HepG2 (cell line): ENCODE results near the gene SSBP4. TPM values are rescaled to one million over a fixed set of nuclear protein-coding genes. Genes with fewer than 3 reads are reported as not detected.

Source experiments
- ATAC-seq: fragments of 200-7000 bp; cut with Tn5 transposase; 3 replicates; pipeline ENCODE4 v1.9.1; 2020; ENCODE audit warnings: mild to moderate bottlenecking, moderate library complexity
- BruUV-seq: library from RNA; stranded (reverse); fragments of 400-500 nt; replicated peaks from 2 replicates; lab custom pipeline; 2021; lab: Mats Ljungman, UMichigan
- CTCF ChIA-PET: fragments of 300-600 bp; formaldehyde crosslinking; extraction: SDS; loops from one replicate; lab custom pipeline; 2021; ENCODE audit warnings: low total read pairs, inconsistent platforms, low intra/inter-chr PET ratio; lab: Yijun Ruan, JAX
- POLR2A ChIA-PET: fragments of 350-600 bp; sonication (Branson Sonifier 250); formaldehyde crosslinking; loops from one replicate; lab custom pipeline; 2020; ENCODE audit warnings: antibody characterized with exemption, inconsistent platforms; lab: Yijun Ruan, JAX
- DNase-seq: peaks from one replicate; pipeline ENCODE4 v3.0.0-alpha.2; 2015; ENCODE audit warnings: low spot score
- FAIRE-seq: peaks from 3 replicates; lab custom pipeline; 2011; peaks lifted over from hg19 to GRCh38; lab: Jason Lieb, UNC
- H2AFZ ChIP-seq: one replicate; pipeline ENCODE4 v1.6.1; 2011; ENCODE audit warnings: low read length, inconsistent platforms
- H3K27ac ChIP-seq: fragments of 300-600 bp; 3 replicates; pipeline ENCODE4 v1.8.0; 2011; ENCODE audit warnings: mixed run types, mild to moderate bottlenecking, mixed read lengths, low read length, inconsistent platforms; ENCODE audit not compliant: insufficient read depth; ENCODE audit errors: extremely low read length
- H3K27me3 ChIP-seq, 2 experiments: fragments of 200-600 bp in 1 of 2; 2 replicates in 1 of 2; 3 replicates in 1 of 2; pipeline versions ENCODE4 v1.6.0 to v1.8.0; 2011; ENCODE audit warnings: low read length in 2 of 2, mild to moderate bottlenecking in 2 of 2, moderate library complexity in 2 of 2, inconsistent platforms in 1 of 2; ENCODE audit not compliant: insufficient read depth in 2 of 2, control insufficient read depth in 1 of 2
- H3K36me3 ChIP-seq, 2 experiments: fragments of 200-600 bp in 1 of 2; replicated peaks in 1 of 2; 2 replicates in 1 of 2; 3 replicates in 1 of 2; pipeline versions ENCODE4 v1.5.1 to v1.8.0; 2011; ENCODE audit warnings: low read length in 2 of 2, inconsistent platforms in 1 of 2; ENCODE audit not compliant: insufficient read depth in 2 of 2, control insufficient read depth in 1 of 2
- H3K4me1 ChIP-seq: 2 replicates; pipeline ENCODE4 v1.5.1; 2012; ENCODE audit warnings: low read length, inconsistent platforms; ENCODE audit not compliant: insufficient read depth
- H3K4me2 ChIP-seq: 2 replicates; pipeline ENCODE4 v1.6.0; 2011; ENCODE audit warnings: low read depth, low read length, inconsistent platforms
- H3K4me3 ChIP-seq, 3 experiments: fragments of 200-600 bp in 1 of 3; sonication (generic), shearing (Covaris generic) in 1 of 3; replicated peaks in 1 of 3; 2 replicates each; pipeline ENCODE4 v1.5.1; 2011 to 2016; ENCODE audit warnings: low read length in 3 of 3, inconsistent platforms in 2 of 3, low read depth in 2 of 3, mild to moderate bottlenecking in 2 of 3, control low read depth in 1 of 3, mixed read lengths in 1 of 3; ENCODE audit not compliant: insufficient read depth in 1 of 3
- H3K79me2 ChIP-seq: one replicate; pipeline ENCODE4 v1.6.1; 2011; ENCODE audit warnings: low read length, inconsistent platforms; ENCODE audit not compliant: insufficient read depth
- H3K9ac ChIP-seq: 2 replicates; pipeline ENCODE4 v1.6.0; 2011; ENCODE audit warnings: mild to moderate bottlenecking, low read depth, low read length, inconsistent platforms; ENCODE audit not compliant: insufficient read depth
- H3K9me3 ChIP-seq: 2 replicates; pipeline ENCODE4 v1.5.1; 2012; ENCODE audit warnings: mild to moderate bottlenecking, low read length
- H4K20me1 ChIP-seq: 2 replicates; pipeline ENCODE4 v1.6.0; 2011; ENCODE audit warnings: inconsistent platforms, mild to moderate bottlenecking, low read length, moderate library complexity; ENCODE audit not compliant: insufficient read depth
- LCORL ChIP-seq, 2 experiments: fragments of 450-650 bp in 1 of 2; sonication (generic) in 1 of 2; formaldehyde crosslinking in 1 of 2; IDR thresholded peaks; 2 replicates each; pipeline versions ENCODE4 v1.5.0 to v1.6.1; 2017 to 2020; ENCODE audit warnings: antibody characterized with exemption in 1 of 2, missing genetic modification reagents in 1 of 2
- RELA ChIP-seq: sonication (generic); formaldehyde crosslinking; IDR thresholded peaks from 2 replicates; pipeline ENCODE4 v1.4.0; 2020; ENCODE audit warnings: missing genetic modification reagents
- SCMH1 ChIP-seq: sonication (generic); formaldehyde crosslinking; IDR thresholded peaks from 2 replicates; pipeline ENCODE4 v1.9.0; 2021; ENCODE audit warnings: missing genetic modification reagents, mild to moderate bottlenecking, borderline replicate concordance
- ZNF747 ChIP-seq: sonication (generic); formaldehyde crosslinking; IDR thresholded peaks from 2 replicates; pipeline ENCODE4 v1.8.1; 2023; ENCODE audit warnings: missing genetic modification reagents, mild to moderate bottlenecking, borderline replicate concordance
- ZSCAN31 ChIP-seq: sonication (generic); formaldehyde crosslinking; IDR thresholded peaks from 2 replicates; pipeline ENCODE4 v1.5.0; 2020; ENCODE audit warnings: low read depth, mild to moderate bottlenecking, missing genetic modification reagents
- WGBS: methylation state at CpG from one replicate; pipeline ENCODE4 v1.1.6; 2017; ENCODE audit warnings: low lambda C conversion rate; 5-methylcytosine and 5-hydroxymethylcytosine counted together
- in situ Hi-C: cut with HindIII; loops from 2 replicates; pipeline ENCODE4 v1.10.0; 2017; ENCODE audit warnings: low pct_unique_long_range_greater_than_20kb; ENCODE audit not compliant: extremely low pct_ligation_motif_present
- intact Hi-C: fragments of 100-400 bp; cut with micrococcal nuclease; formaldehyde crosslinking; loops from one replicate; pipeline ENCODE4 v1.10.0; 2022; ENCODE audit not compliant: unreplicated experiment
- polyA plus RNA-seq, 8 experiments: library from polyadenylated mRNA; depleted of rRNA in 3 of 8; stranded (reverse) in 7 of 8; unstranded in 1 of 8; fragments of >200 nt; fragmentation: Illumina TruSeq in 4 of 8; extraction: Trizol in 4 of 8; gene quantifications; 2 replicates each; pipeline versions ENCODE4 v1.2.1 to v1.2.3, GENCODE V29; 2011 to 2016; ENCODE audit warnings: low read depth in 4 of 8, missing spikeins in 1 of 8, mixed read lengths in 1 of 8; ENCODE audit not compliant: insufficient read depth in 1 of 8
- total RNA-seq, 5 experiments: library from RNA; depleted of rRNA; stranded (reverse); fragments of >200 nt; fragmentation: Illumina TruSeq; extraction: Trizol; gene quantifications; 2 replicates each; pipeline ENCODE4 v1.2.3, GENCODE V29; 2016; ENCODE audit warnings: low read depth in 1 of 5
- TF ChIP-seq, protein P1 (sequence below): IDR thresholded peaks from 2 replicates; pipeline ENCODE4 v1.6.1; 2016; ENCODE audit warnings: low read depth, missing genetic modification reagents, missing compliant biosample characterization
- TF ChIP-seq, protein P2 (sequence below): sonication (generic); formaldehyde crosslinking; IDR thresholded peaks from 2 replicates; pipeline ENCODE4 v1.5.0; 2020; ENCODE audit warnings: mild to moderate bottlenecking, low read depth, missing genetic modification reagents, borderline replicate concordance
- TF ChIP-seq, protein P3 (sequence below): sonication (generic); formaldehyde crosslinking; IDR thresholded peaks from 2 replicates; pipeline ENCODE4 v1.5.1; 2020; ENCODE audit warnings: missing genetic modification reagents, mild to moderate bottlenecking, borderline replicate concordance
- TF ChIP-seq, protein P4 (sequence below): sonication (generic); formaldehyde crosslinking; IDR thresholded peaks from 2 replicates; pipeline ENCODE4 v1.8.1; 2023; ENCODE audit warnings: mild to moderate bottlenecking, missing genetic modification reagents

The SSBP4 gene
- total and polyA plus RNA-seq, 2 of the 13 experiments (the other 11 are each of a cell fraction or from before 2014, with no cell fraction given), result 20.8 to 39.5 TPM

DNA sequence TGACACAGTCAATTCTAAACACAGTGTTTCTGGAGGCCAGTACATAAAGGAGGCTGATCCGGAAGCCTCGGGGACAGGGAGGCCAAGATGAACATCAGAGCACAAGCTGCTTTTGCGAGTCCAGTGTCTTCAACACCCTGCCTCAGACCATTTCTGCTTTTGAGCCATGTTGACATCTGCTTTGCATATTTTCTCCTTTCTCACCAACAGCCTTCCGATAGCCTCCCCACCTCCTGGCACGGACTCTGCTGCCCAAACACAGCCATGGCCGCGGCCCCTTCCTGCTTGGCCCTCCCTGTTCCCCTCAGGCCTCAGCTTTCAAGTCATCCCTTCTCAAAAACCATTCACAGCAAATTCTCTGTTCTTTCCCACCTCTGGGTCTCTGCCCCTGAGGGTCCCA is 25.4 kb upstream of the SSBP4 start:
- no TSS peak for BruUV-seq
- H3K79me2 ChIP-seq, result no peaks in the 10 kb centered on the region
- H2AFZ ChIP-seq, result no peak overlapping the region
- H3K36me3 ChIP-seq, result peaks cover under 1 to 2% of the 10 kb centered on the region in 2 experiments; a peak in 3 of 5 replicates
- peaks cover 0 to 17% of the 10 kb centered on the region in 2 experiments; a peak in 4 of 5 replicates for H3K27me3 ChIP-seq
- FAIRE-seq, result no peak
- no peak overlapping the region for H3K27ac ChIP-seq
- peaks cover 17% of the 10 kb centered on the region for H4K20me1 ChIP-seq
- CTCF ChIA-PET, result no interaction called here
- no peak for DNase-seq
- intact Hi-C loops (no loop called here), in situ Hi-C loops (no loop called here)
- WGBS, result 68% methylated on average over 7 of the region's 7 CpGs
- POLR2A ChIA-PET, result no interaction called here
- no peak overlapping the region for H3K4me3 ChIP-seq
- H3K9ac ChIP-seq, result no peak overlapping the region
- no peak for ATAC-seq
- H3K9me3 ChIP-seq, result no peaks in the 10 kb centered on the region
- no peak overlapping the region for H3K4me2 ChIP-seq
- H3K4me1 ChIP-seq, result peaks cover 47% of the 10 kb centered on the region
- TF ChIP-seq SCMH1 (no peak), LCORL (IDR thresholded peaks at IDR 0.05) (no peak), LCORL (CRISPR knock-in tag; IDR thresholded peaks at IDR 0.05) (no peak), ZNF747 (CRISPR knock-in tag) (no peak), RELA (CRISPR knock-in tag) (no peak), ZSCAN31 (CRISPR knock-in tag) (no peak)
- TF ChIP-seq, protein P1, sequence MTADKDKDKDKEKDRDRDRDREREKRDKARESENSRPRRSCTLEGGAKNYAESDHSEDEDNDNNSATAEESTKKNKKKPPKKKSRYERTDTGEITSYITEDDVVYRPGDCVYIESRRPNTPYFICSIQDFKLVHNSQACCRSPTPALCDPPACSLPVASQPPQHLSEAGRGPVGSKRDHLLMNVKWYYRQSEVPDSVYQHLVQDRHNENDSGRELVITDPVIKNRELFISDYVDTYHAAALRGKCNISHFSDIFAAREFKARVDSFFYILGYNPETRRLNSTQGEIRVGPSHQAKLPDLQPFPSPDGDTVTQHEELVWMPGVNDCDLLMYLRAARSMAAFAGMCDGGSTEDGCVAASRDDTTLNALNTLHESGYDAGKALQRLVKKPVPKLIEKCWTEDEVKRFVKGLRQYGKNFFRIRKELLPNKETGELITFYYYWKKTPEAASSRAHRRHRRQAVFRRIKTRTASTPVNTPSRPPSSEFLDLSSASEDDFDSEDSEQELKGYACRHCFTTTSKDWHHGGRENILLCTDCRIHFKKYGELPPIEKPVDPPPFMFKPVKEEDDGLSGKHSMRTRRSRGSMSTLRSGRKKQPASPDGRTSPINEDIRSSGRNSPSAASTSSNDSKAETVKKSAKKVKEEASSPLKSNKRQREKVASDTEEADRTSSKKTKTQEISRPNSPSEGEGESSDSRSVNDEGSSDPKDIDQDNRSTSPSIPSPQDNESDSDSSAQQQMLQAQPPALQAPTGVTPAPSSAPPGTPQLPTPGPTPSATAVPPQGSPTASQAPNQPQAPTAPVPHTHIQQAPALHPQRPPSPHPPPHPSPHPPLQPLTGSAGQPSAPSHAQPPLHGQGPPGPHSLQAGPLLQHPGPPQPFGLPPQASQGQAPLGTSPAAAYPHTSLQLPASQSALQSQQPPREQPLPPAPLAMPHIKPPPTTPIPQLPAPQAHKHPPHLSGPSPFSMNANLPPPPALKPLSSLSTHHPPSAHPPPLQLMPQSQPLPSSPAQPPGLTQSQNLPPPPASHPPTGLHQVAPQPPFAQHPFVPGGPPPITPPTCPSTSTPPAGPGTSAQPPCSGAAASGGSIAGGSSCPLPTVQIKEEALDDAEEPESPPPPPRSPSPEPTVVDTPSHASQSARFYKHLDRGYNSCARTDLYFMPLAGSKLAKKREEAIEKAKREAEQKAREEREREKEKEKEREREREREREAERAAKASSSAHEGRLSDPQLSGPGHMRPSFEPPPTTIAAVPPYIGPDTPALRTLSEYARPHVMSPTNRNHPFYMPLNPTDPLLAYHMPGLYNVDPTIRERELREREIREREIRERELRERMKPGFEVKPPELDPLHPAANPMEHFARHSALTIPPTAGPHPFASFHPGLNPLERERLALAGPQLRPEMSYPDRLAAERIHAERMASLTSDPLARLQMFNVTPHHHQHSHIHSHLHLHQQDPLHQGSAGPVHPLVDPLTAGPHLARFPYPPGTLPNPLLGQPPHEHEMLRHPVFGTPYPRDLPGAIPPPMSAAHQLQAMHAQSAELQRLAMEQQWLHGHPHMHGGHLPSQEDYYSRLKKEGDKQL, result no peak
- TF ChIP-seq, protein P2, sequence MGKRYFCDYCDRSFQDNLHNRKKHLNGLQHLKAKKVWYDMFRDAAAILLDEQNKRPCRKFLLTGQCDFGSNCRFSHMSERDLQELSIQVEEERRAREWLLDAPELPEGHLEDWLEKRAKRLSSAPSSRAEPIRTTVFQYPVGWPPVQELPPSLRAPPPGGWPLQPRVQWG (CRISPR knock-in tag), result no peak
- TF ChIP-seq, protein P3, sequence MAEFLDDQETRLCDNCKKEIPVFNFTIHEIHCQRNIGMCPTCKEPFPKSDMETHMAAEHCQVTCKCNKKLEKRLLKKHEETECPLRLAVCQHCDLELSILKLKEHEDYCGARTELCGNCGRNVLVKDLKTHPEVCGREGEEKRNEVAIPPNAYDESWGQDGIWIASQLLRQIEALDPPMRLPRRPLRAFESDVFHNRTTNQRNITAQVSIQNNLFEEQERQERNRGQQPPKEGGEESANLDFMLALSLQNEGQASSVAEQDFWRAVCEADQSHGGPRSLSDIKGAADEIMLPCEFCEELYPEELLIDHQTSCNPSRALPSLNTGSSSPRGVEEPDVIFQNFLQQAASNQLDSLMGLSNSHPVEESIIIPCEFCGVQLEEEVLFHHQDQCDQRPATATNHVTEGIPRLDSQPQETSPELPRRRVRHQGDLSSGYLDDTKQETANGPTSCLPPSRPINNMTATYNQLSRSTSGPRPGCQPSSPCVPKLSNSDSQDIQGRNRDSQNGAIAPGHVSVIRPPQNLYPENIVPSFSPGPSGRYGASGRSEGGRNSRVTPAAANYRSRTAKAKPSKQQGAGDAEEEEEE (CRISPR knock-in tag), result no peak
- TF ChIP-seq, protein P4, sequence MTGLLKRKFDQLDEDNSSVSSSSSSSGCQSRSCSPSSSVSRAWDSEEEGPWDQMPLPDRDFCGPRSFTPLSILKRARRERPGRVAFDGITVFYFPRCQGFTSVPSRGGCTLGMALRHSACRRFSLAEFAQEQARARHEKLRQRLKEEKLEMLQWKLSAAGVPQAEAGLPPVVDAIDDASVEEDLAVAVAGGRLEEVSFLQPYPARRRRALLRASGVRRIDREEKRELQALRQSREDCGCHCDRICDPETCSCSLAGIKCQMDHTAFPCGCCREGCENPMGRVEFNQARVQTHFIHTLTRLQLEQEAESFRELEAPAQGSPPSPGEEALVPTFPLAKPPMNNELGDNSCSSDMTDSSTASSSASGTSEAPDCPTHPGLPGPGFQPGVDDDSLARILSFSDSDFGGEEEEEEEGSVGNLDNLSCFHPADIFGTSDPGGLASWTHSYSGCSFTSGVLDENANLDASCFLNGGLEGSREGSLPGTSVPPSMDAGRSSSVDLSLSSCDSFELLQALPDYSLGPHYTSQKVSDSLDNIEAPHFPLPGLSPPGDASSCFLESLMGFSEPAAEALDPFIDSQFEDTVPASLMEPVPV, result no peak
